ENCODE results near the gene MRGPRD.

The MRGPRD gene

GRCh38 chr11:68930991-68931855 is 49.6 kb downstream of the MRGPRD start:
- DNase-seq, result no peak

Data from suppressor macrophage (primary cell).